ENCODE measurements around the gene TBRG1. TPM values are rescaled to one million over a fixed set of nuclear protein-coding genes. Genes with fewer than 3 reads are reported as not detected.

The TBRG1 gene
- polyA plus RNA-seq, 1 donor (not counting 4 experiments of a cell fraction or from before 2014, with no cell fraction given): 40.2 TPM

- H3K4me2 ChIP-seq (ENCODE audit: control insufficient read depth, extremely low read depth, insufficient read depth, low read depth, low read length): no peak overlapping the region
- DNase-seq (ENCODE audit: low read depth, low spot score) (no peak), FAIRE-seq (no peak)
- no peak overlapping the region for H3K27ac ChIP-seq (ENCODE audit: control insufficient read depth, insufficient read depth, low read length)
- H3K9me1 ChIP-seq (ENCODE audit: control insufficient read depth, extremely low read depth, insufficient read depth, low read length): no peaks in the 10 kb centered on the region
- no peak overlapping the region for H2AFZ ChIP-seq (ENCODE audit: control insufficient read depth, low read length)
- dilution Hi-C loops (cut with MboI; ENCODE audit: extremely low pct_ligation_motif_present, low sequenced_read_pairs): no loop called here
- no peaks in the 10 kb centered on the region for H3K36me3 ChIP-seq (ENCODE audit: control insufficient read depth in 2 of 2, extremely low read depth in 1 of 2, insufficient read depth in 2 of 2, low read length in 2 of 2)
- no peaks in the 10 kb centered on the region for H3K27me3 ChIP-seq (ENCODE audit: control insufficient read depth, extremely low read depth, insufficient read depth, low read length)
- no peak overlapping the region for H3K4me3 ChIP-seq (ENCODE audit: control insufficient read depth in 2 of 3, extremely low read depth in 1 of 3, insufficient read depth in 2 of 3, low read depth in 1 of 3, low read length in 3 of 3)
- TF ChIP-seq CTCF (optimal IDR thresholded peaks at IDR 0.05 in 1 of 3, IDR thresholded peaks at IDR 0.05 in 1 of 3, conservative IDR thresholded peaks at IDR 0.05 in 1 of 3; ENCODE audit: extremely low read depth in 1 of 3, insufficient read depth in 2 of 3, low read length in 3 of 3): no peak
- no peak for TF ChIP-seq EZH2 (IDR thresholded peaks at IDR 0.05; ENCODE audit: low read length)
- no peak overlapping the region for H3K9ac ChIP-seq (ENCODE audit: control insufficient read depth, extremely low read depth, insufficient read depth, low read length)
- no peaks in the 10 kb centered on the region for H4K20me1 ChIP-seq (ENCODE audit: control insufficient read depth, extremely low read depth, insufficient read depth, low read length)
- H3K9me3 ChIP-seq (ENCODE audit: control insufficient read depth, low read depth, low read length): no peaks in the 10 kb centered on the region
- H3K79me2 ChIP-seq (ENCODE audit: control insufficient read depth, insufficient read depth, low read length): no peaks in the 10 kb centered on the region
- no peaks in the 10 kb centered on the region for H3K4me1 ChIP-seq (ENCODE audit: control insufficient read depth, extremely low read depth, insufficient read depth, low read length)
These were observed 12.4 kb upstream of the TBRG1 start for GRCh38 chr11:124610295-124610694.

- Histone ChIP-seq H3K4me2 (ENCODE audit: control insufficient read depth, extremely low read depth, insufficient read depth, low read depth, low read length) (no peak within 1 kb of the TSS), H3K27me3 (ENCODE audit: control insufficient read depth, extremely low read depth, insufficient read depth, low read length) (no peaks in the 10 kb centered on the region), H3K4me3 (ENCODE audit: control insufficient read depth in 2 of 3, extremely low read depth in 1 of 3, insufficient read depth in 2 of 3, low read depth in 1 of 3, low read length in 3 of 3) (no peak within 1 kb of the TSS), H3K79me2 (ENCODE audit: control insufficient read depth, insufficient read depth, low read length) (no peaks in the 10 kb centered on the region), H3K4me1 (ENCODE audit: control insufficient read depth, extremely low read depth, insufficient read depth, low read length) (no peaks in the 10 kb centered on the region), H3K9me3 (ENCODE audit: control insufficient read depth, low read depth, low read length) (no peaks in the 10 kb centered on the region), H3K9ac (ENCODE audit: control insufficient read depth, extremely low read depth, insufficient read depth, low read length) (no peak within 1 kb of the TSS), H3K36me3 (ENCODE audit: control insufficient read depth in 2 of 2, extremely low read depth in 1 of 2, insufficient read depth in 2 of 2, low read length in 2 of 2) (no peaks in the 10 kb centered on the region), H3K27ac (ENCODE audit: control insufficient read depth, insufficient read depth, low read length) (no peak within 1 kb of the TSS), H2AFZ (ENCODE audit: control insufficient read depth, low read length) (no peak within 1 kb of the TSS), H4K20me1 (ENCODE audit: control insufficient read depth, extremely low read depth, insufficient read depth, low read length) (no peaks in the 10 kb centered on the region), H3K9me1 (ENCODE audit: control insufficient read depth, extremely low read depth, insufficient read depth, low read length) (no peaks in the 10 kb centered on the region)
- no peak for TF ChIP-seq EZH2 (IDR thresholded peaks at IDR 0.05; ENCODE audit: low read length)
- TF ChIP-seq CTCF (optimal IDR thresholded peaks at IDR 0.05 in 1 of 3, IDR thresholded peaks at IDR 0.05 in 1 of 3, conservative IDR thresholded peaks at IDR 0.05 in 1 of 3; ENCODE audit: extremely low read depth in 1 of 3, insufficient read depth in 2 of 3, low read length in 3 of 3): no peak
- DNase-seq (ENCODE audit: low read depth, low spot score) (no peak), FAIRE-seq (no peak)
- dilution Hi-C loops (cut with MboI; ENCODE audit: extremely low pct_ligation_motif_present, low sequenced_read_pairs): no loop called here
These were observed 11.6 kb upstream of the TBRG1 start, which contains the start of gene PANX3 for GRCh38 chr11:124611064-124611463. Gene PANX3, plus strand, starts transcription at chr11:124611428. Its CDS starts 129 bp downstream, at chr11:124611557.

Measured in keratinocyte (primary cell).